CD14-positive monocyte (primary cell): Measurements from ENCODE around the gene WDR64. TPM values are rescaled to one million over a fixed set of nuclear protein-coding genes. Genes with fewer than 3 reads are reported as not detected.

ENCODE experiments used
- DNase-seq, 3 donors: peaks; one replicate each; pipeline ENCODE4 v3.0.0-alpha.2; 2011 to 2022
- H2AFZ ChIP-seq: 2 replicates; pipeline ENCODE4 v1.6.0; 2012; ENCODE audit warnings: mild to moderate bottlenecking, low read depth, low read length, inconsistent platforms; ENCODE audit not compliant: insufficient read depth, poor library complexity, severe bottlenecking
- H3K27ac ChIP-seq, 2 donors: 1 replicate in 1 of 2; 2 replicates in 1 of 2; pipeline ENCODE4 v1.5.1; 2012 to 2013; ENCODE audit warnings: low read length in 2 of 2, control low read depth in 1 of 2, inconsistent platforms in 1 of 2, low read depth in 1 of 2, mild to moderate bottlenecking in 1 of 2
- H3K27me3 ChIP-seq, 2 donors: one replicate each; pipeline versions ENCODE4 v1.6.0 to v1.6.1; 2011 to 2013; ENCODE audit warnings: low read length in 2 of 2; ENCODE audit not compliant: control insufficient read depth in 2 of 2, insufficient read depth in 2 of 2
- H3K36me3 ChIP-seq, 2 donors: replicated peaks in 1 of 2; 1 replicate in 1 of 2; 2 replicates in 1 of 2; pipeline versions ENCODE4 v1.5.1 to v1.6.1; 2012 to 2013; ENCODE audit warnings: low read length in 2 of 2, control low read depth in 1 of 2, inconsistent platforms in 1 of 2, mild to moderate bottlenecking in 1 of 2; ENCODE audit not compliant: insufficient read depth in 2 of 2, control insufficient read depth in 1 of 2
- H3K4me1 ChIP-seq, 2 donors: 1 replicate in 1 of 2; 2 replicates in 1 of 2; pipeline versions ENCODE4 v1.5.1 to v1.6.1; 2012 to 2013; ENCODE audit warnings: low read length in 2 of 2, control low read depth in 1 of 2, inconsistent platforms in 1 of 2, mild to moderate bottlenecking in 1 of 2, moderate library complexity in 1 of 2; ENCODE audit not compliant: insufficient read depth in 2 of 2, control insufficient read depth in 1 of 2
- H3K4me2 ChIP-seq: replicated peaks from 2 replicates; pipeline ENCODE3; 2012; ENCODE audit warnings: low read length, moderate library complexity, mild to moderate bottlenecking; ENCODE audit not compliant: poor library complexity, severe bottlenecking; ENCODE audit errors: extremely low read depth
- H3K4me3 ChIP-seq, 3 experiments: fragments of 200-600 bp in 1 of 3; sonication (generic) in 1 of 3; replicated peaks in 1 of 3; 1 replicate in 2 of 3; 2 replicates in 1 of 3; pipeline ENCODE4 v1.5.1; 2011 to 2013; ENCODE audit warnings: low read length in 3 of 3, mild to moderate bottlenecking in 3 of 3, control low read depth in 2 of 3, low read depth in 2 of 3, inconsistent platforms in 1 of 3, moderate library complexity in 1 of 3
- H3K79me2 ChIP-seq: 2 replicates; pipeline ENCODE4 v1.6.0; 2012; ENCODE audit warnings: mild to moderate bottlenecking, control low read depth, inconsistent platforms, low read length, moderate library complexity; ENCODE audit not compliant: insufficient read depth
- H3K9ac ChIP-seq: 2 replicates; pipeline ENCODE4 v1.6.0; 2017; ENCODE audit warnings: low read length, mild to moderate bottlenecking; ENCODE audit not compliant: insufficient read depth, poor library complexity, severe bottlenecking
- H3K9me3 ChIP-seq, 2 donors: replicated peaks in 1 of 2; 1 replicate in 1 of 2; 2 replicates in 1 of 2; pipeline versions ENCODE4 v1.5.1 to v1.6.1; 2012 to 2013; ENCODE audit warnings: low read length in 2 of 2, control low read depth in 1 of 2; ENCODE audit not compliant: control insufficient read depth in 1 of 2, insufficient read depth in 1 of 2
- H4K20me1 ChIP-seq: 2 replicates; pipeline ENCODE4 v1.6.0; 2012; ENCODE audit warnings: mild to moderate bottlenecking, low read length, control low read depth, moderate library complexity; ENCODE audit not compliant: insufficient read depth
- H3K27ac Mint-ChIP-seq, 7 donors: one replicate each; pipeline ENCODE4 v1.8.0; 2020; ENCODE audit warnings: mild to moderate bottlenecking in 7 of 7, mixed read lengths in 7 of 7, moderate library complexity in 6 of 7, inconsistent platforms in 2 of 7
- H3K27me3 Mint-ChIP-seq, 3 donors: one replicate each; pipeline ENCODE4 v1.8.0; 2021 to 2022; ENCODE audit warnings: low read depth in 3 of 3, mild to moderate bottlenecking in 3 of 3, mixed read lengths in 3 of 3, moderate library complexity in 3 of 3, inconsistent platforms in 1 of 3
- H3K36me3 Mint-ChIP-seq, 2 donors: one replicate each; pipeline ENCODE4 v1.8.0; 2020; ENCODE audit warnings: mixed read lengths in 2 of 2, inconsistent platforms in 1 of 2, mild to moderate bottlenecking in 1 of 2
- H3K4me1 Mint-ChIP-seq: one replicate; pipeline ENCODE4 v1.8.0; 2020; ENCODE audit warnings: mild to moderate bottlenecking, mixed read lengths
- H3K4me3 Mint-ChIP-seq, 2 donors: one replicate each; pipeline ENCODE4 v1.8.0; 2020; ENCODE audit warnings: mild to moderate bottlenecking in 2 of 2, mixed read lengths in 2 of 2, moderate library complexity in 1 of 2
- H3K9me3 Mint-ChIP-seq, 7 donors: one replicate each; pipeline ENCODE4 v1.8.0; 2020 to 2022; ENCODE audit warnings: mixed read lengths in 7 of 7, mild to moderate bottlenecking in 6 of 7, moderate library complexity in 6 of 7, inconsistent platforms in 2 of 7
- WGBS: methylation state at CpG from one replicate; pipeline ENCODE4 v1.1.5; 2013; ENCODE audit warnings: missing lambda C conversion rate; ENCODE audit not compliant: insufficient coverage; 5-methylcytosine and 5-hydroxymethylcytosine counted together
- intact Hi-C, 2 donors: fragments of 100-400 bp; cut with micrococcal nuclease; formaldehyde crosslinking; loops; one replicate each; pipeline versions ENCODE4 v1.15.0 to v1.15.1; 2023
- polyA plus RNA-seq, 3 donors: library from polyadenylated mRNA; depleted of rRNA in 1 of 3; unstranded in 2 of 3; stranded (reverse) in 1 of 3; fragments of 300-500 nt in 2 of 3; fragments of >200 nt in 1 of 3; fragmentation: Illumina TruSeq in 2 of 3; gene quantifications; 1 replicate in 2 of 3; 2 replicates in 1 of 3; pipeline ENCODE4 v1.2.3, GENCODE V29; 2012 to 2021
- TF ChIP-seq, protein P1 (sequence below): fragments of 200-600 bp; IDR thresholded peaks from one replicate; pipeline ENCODE4 v1.8.0; 2022; ENCODE audit warnings: antibody characterized with exemption, mild to moderate bottlenecking

WDR64 gene
- polyA plus RNA-seq, 3 donors: not detected

DNA sequence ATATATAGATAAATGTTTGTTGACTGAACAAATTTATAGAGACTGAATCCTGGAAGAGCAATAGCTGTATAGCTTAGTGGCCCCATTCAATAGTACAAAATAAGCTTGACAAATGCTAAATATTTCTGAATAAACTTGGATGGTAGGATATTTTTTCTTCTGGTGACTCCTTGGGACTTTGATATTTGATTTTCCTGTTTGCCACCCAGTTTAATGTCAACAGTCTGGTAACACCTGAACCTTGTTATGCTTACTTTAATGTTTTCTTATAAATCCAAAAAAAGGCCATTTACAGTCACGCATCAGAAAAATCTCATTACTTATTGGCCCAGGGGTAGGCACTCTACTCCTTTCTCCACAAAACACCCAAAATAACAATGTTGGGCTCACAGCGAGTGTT is 30.8 kb downstream of the WDR64 start:
- Histone ChIP-seq H4K20me1 (no peaks in the 10 kb centered on the region), H3K9ac (no peak overlapping the region), H3K4me3 (no peak overlapping the region), H3K9me3 (no peaks in the 10 kb centered on the region), H2AFZ (no peak overlapping the region), H3K36me3 (no peaks in the 10 kb centered on the region), H3K27me3 (peaks cover 0 to 4% of the 10 kb centered on the region in 2 donors), H3K79me2 (no peaks in the 10 kb centered on the region), H3K4me2 (no peak overlapping the region), H3K27ac (no peak overlapping the region), H3K4me1 (no peaks in the 10 kb centered on the region)
- intact Hi-C loops: no loop called here
- no CpG with 5 or more reads among the region's 2 CpGs for WGBS
- peaks cover 0 to 8% (median 1%) of the 10 kb centered on the region in 7 donors for H3K9me3 Mint-ChIP-seq
- H3K36me3 Mint-ChIP-seq: no peaks in the 10 kb centered on the region
- H3K27ac Mint-ChIP-seq: no peak overlapping the region
- H3K27me3 Mint-ChIP-seq: peaks cover 0 to 9% (median 9%) of the 10 kb centered on the region in 3 donors
- no peaks in the 10 kb centered on the region for H3K4me1 Mint-ChIP-seq
- TF ChIP-seq, protein P1, sequence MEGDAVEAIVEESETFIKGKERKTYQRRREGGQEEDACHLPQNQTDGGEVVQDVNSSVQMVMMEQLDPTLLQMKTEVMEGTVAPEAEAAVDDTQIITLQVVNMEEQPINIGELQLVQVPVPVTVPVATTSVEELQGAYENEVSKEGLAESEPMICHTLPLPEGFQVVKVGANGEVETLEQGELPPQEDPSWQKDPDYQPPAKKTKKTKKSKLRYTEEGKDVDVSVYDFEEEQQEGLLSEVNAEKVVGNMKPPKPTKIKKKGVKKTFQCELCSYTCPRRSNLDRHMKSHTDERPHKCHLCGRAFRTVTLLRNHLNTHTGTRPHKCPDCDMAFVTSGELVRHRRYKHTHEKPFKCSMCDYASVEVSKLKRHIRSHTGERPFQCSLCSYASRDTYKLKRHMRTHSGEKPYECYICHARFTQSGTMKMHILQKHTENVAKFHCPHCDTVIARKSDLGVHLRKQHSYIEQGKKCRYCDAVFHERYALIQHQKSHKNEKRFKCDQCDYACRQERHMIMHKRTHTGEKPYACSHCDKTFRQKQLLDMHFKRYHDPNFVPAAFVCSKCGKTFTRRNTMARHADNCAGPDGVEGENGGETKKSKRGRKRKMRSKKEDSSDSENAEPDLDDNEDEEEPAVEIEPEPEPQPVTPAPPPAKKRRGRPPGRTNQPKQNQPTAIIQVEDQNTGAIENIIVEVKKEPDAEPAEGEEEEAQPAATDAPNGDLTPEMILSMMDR: no peak
- DNase-seq: no peak
- no peak overlapping the region for H3K4me3 Mint-ChIP-seq

- no peaks in the 10 kb centered on the region for H3K36me3 Mint-ChIP-seq
These were observed 32.0 kb downstream of the WDR64 start for GRCh38 chr1:241684108-241684507.

More at GRCh38 chr1:241684108-241684507, 32.0 kb downstream of the WDR64 start:
- no peak overlapping the region for H3K9ac ChIP-seq
- TF ChIP-seq, protein P1: no peak
- H3K79me2 ChIP-seq: no peaks in the 10 kb centered on the region
- Mint-ChIP-seq H3K27me3 (peaks cover 0 to 14% (median 11%) of the 10 kb centered on the region in 3 donors), H3K27ac (no peak overlapping the region), H3K4me1 (no peaks in the 10 kb centered on the region), H3K9me3 (peaks cover 0 to 8% (median 1%) of the 10 kb centered on the region in 7 donors), H3K4me3 (no peak overlapping the region)
- no peaks in the 10 kb centered on the region for H3K9me3 ChIP-seq
- no peak overlapping the region for H2AFZ ChIP-seq
- H3K4me1 ChIP-seq: no peaks in the 10 kb centered on the region
- H3K27ac ChIP-seq: no peak overlapping the region
- no CpG with 5 or more reads among the region's 1 CpG for WGBS
- H4K20me1 ChIP-seq: no peaks in the 10 kb centered on the region
- no peak overlapping the region for H3K4me2 ChIP-seq
- H3K4me3 ChIP-seq: no peak overlapping the region
- peaks cover 3% of the 10 kb centered on the region in 2 donors for H3K27me3 ChIP-seq
- intact Hi-C loops: no loop called here
- no peak for DNase-seq
- H3K36me3 ChIP-seq: no peaks in the 10 kb centered on the region
